Measurements from ENCODE around the gene HSBP1.

The HSBP1 gene

GRCh38 chr16:83807327-83807709 is 460 bp upstream of the HSBP1 start:
- no peak for DNase-seq (ENCODE audit: low read depth)
- in situ Hi-C loops (cut with HindIII; ENCODE audit: low sequenced_read_pairs), result no loop called here
- TF ChIP-seq CTCF (IDR thresholded peaks at IDR 0.05; ENCODE audit: low read depth, low read length, missing control alignments), result no peak
- no peak overlapping the region for H3K4me3 ChIP-seq (ENCODE audit: low read depth, low read length)

- no peak for TF ChIP-seq CTCF (IDR thresholded peaks at IDR 0.05; ENCODE audit: low read depth, low read length, missing control alignments)
- in situ Hi-C loops (cut with HindIII; ENCODE audit: low sequenced_read_pairs), result no loop called here
- DNase-seq (ENCODE audit: low read depth), result no peak
- H3K4me3 ChIP-seq (ENCODE audit: low read depth, low read length), result peak overlapping the region; percentile 92
These were observed 816 bp downstream of the HSBP1 start for GRCh38 chr16:83808573-83809014.

GRCh38 chr16:83809092-83809491 is 1.3 kb downstream of the HSBP1 start:
- TF ChIP-seq CTCF (IDR thresholded peaks at IDR 0.05; ENCODE audit: low read depth, low read length, missing control alignments), result no peak
- in situ Hi-C loops (cut with HindIII; ENCODE audit: low sequenced_read_pairs), result no loop called here
- H3K4me3 ChIP-seq (ENCODE audit: low read depth, low read length), result peak overlapping the region; percentile 92
- no peak for DNase-seq (ENCODE audit: low read depth)

GRCh38 chr16:83810901-83811300 is 3.1 kb downstream of the HSBP1 start:
- TF ChIP-seq CTCF (IDR thresholded peaks at IDR 0.05; ENCODE audit: low read depth, low read length, missing control alignments), result no peak
- no peak for DNase-seq (ENCODE audit: low read depth)
- no peak overlapping the region for H3K4me3 ChIP-seq (ENCODE audit: low read depth, low read length)
- in situ Hi-C loops (cut with HindIII; ENCODE audit: low sequenced_read_pairs), result no loop called here

- no peak overlapping the region for H3K4me3 ChIP-seq (ENCODE audit: low read depth, low read length)
- in situ Hi-C loops (cut with HindIII; ENCODE audit: low sequenced_read_pairs), result no loop called here
- DNase-seq (ENCODE audit: low read depth), result peak; percentile 63
- no peak for TF ChIP-seq CTCF (IDR thresholded peaks at IDR 0.05; ENCODE audit: low read depth, low read length, missing control alignments)
These were observed 6.3 kb downstream of the HSBP1 start for GRCh38 chr16:83813823-83814658.

GRCh38 chr16:83814659-83814985 is 6.8 kb downstream of the HSBP1 start:
- in situ Hi-C loops (cut with HindIII; ENCODE audit: low sequenced_read_pairs), result no loop called here
- H3K4me3 ChIP-seq (ENCODE audit: low read depth, low read length), result no peak overlapping the region
- TF ChIP-seq CTCF (IDR thresholded peaks at IDR 0.05; ENCODE audit: low read depth, low read length, missing control alignments), result no peak
- DNase-seq (ENCODE audit: low read depth), result peak; percentile 16

Measured in astrocyte of the cerebellum (primary cell).